Activated CD4-positive, CD25-positive, alpha-beta regulatory T cell treated with anti-CD3 and anti-CD28 coated beads, Interleukin-2, amount 50 U/mL, for 24 hours (primary cell): ENCODE results near the gene DMD.

Experiments used
- ATAC-seq, 2 donors: fragments of 150-1000 bp; cut with Tn5 transposase; one replicate each; pipeline ENCODE4 v1.10.0; 2021; ENCODE audit warnings: mild to moderate bottlenecking in 1 of 2, moderate library complexity in 1 of 2

The DMD gene

DNA sequence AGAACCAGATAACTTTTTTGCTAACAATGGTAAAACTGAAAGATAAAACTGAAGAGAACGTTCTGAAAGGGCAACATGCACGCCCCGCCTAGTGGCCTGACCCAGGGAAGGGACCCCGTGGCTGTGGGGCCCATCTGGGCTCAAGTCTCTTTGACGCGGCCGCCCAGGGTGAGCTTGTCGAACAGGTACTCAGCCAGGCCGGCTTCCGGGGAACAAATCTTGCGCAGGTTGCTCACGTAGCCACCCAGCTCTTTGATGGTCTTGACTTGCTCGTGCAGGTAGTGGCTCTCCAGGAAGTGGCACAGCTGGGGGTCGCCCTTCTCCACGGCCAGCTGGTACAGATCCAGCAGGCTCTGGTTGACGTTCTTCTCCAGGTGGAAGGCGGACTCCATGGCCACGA, 2140.1 kb downstream of the DMD start:
- no peak for ATAC-seq

DNA sequence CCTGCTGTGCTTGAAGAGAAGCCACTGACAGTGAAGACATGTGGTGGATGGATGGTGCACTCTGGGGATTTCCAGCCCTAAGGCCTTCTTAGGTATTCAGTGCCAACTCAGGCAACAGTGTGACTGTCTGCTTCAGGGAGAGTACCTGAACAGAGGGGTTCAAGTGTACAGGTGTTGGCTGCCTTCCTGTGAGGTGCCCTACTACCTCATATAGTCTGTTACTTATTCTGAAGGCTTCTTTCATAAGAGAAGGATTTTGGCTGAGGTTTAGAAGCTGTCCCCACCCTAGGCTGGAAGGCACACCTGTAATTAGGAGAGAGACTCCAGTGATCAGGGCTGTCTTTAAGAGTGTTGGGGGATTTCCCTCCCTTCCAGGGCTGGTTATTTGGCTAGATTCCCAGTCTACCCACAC, 2141.3 kb downstream of the DMD start:
- ATAC-seq, result peak; percentile 64 to 78
